ENCODE results near the gene LRRC63. TPM values are rescaled to one million over a fixed set of nuclear protein-coding genes. Genes with fewer than 3 reads are reported as not detected.

Gene LRRC63
- total and polyA plus RNA-seq, 2 of the 4 experiments (the other 2 are of a cell fraction) = not detected

GRCh38 chr13:46179491-46179908 lies 32.2 kb upstream of the LRRC63 start:
- Histone ChIP-seq H3K79me1 (ENCODE audit: low read depth in 1 of 2, low read length in 2 of 2) (no peaks in the 10 kb centered on the region), H3K14ac (replicated peaks; ENCODE audit: low read depth, low read length) (no peak overlapping the region), H3K36me3 (ENCODE audit: control insufficient read depth, insufficient read depth, low read length) (no peaks in the 10 kb centered on the region), H3K4me2 (ENCODE audit: low read depth, low read length) (no peak overlapping the region), H3K9me1 (ENCODE audit: insufficient read depth, low read length) (no peaks in the 10 kb centered on the region), H2BK5ac (ENCODE audit: low read depth, low read length, poor library complexity, severe bottlenecking) (no peak overlapping the region), H4K8ac (ENCODE audit: low read depth in 2 of 2, low read length in 2 of 2) (no peak overlapping the region), H4K5ac (ENCODE audit: low read depth, low read length) (no peak overlapping the region), H3K9ac (ENCODE audit: low read depth, low read length) (no peak overlapping the region), H3K27me3 (ENCODE audit: control insufficient read depth, insufficient read depth, low read length) (peaks cover 2% of the 10 kb centered on the region; the same call in 1 of the 2 replicates), H3K18ac (ENCODE audit: low read depth, low read length) (no peak overlapping the region), H2BK20ac (ENCODE audit: low read depth, low read length) (no peak overlapping the region), H3K4me1 (ENCODE audit: control insufficient read depth, insufficient read depth, low read length) (no peaks in the 10 kb centered on the region), H3K4me3 (ENCODE audit: insufficient read depth, low read depth, low read length) (no peak overlapping the region), H2BK15ac (ENCODE audit: low read depth, low read length) (no peak overlapping the region), H3K9me3 (ENCODE audit: control insufficient read depth, insufficient read depth, low read length) (no peaks in the 10 kb centered on the region), H2AK9ac (replicated peaks; ENCODE audit: low read depth, low read length, poor library complexity) (no peak overlapping the region), H3K56ac (ENCODE audit: extremely low read depth, insufficient read depth, low read length) (no peak overlapping the region), H4K20me1 (ENCODE audit: insufficient read depth, low read length) (no peaks in the 10 kb centered on the region), H2BK120ac (ENCODE audit: low read depth, low read length) (no peak overlapping the region), H3K27ac (ENCODE audit: insufficient read depth, low read length) (no peak overlapping the region), H3K23ac (ENCODE audit: low read depth, low read length) (no peak overlapping the region), H4K91ac (ENCODE audit: insufficient read depth, low read depth, low read length) (no peak overlapping the region), H2AFZ (replicated peaks; ENCODE audit: low read length, poor library complexity) (no peak overlapping the region), H2AK5ac (ENCODE audit: low read depth, low read length) (no peak overlapping the region), H3K4ac (ENCODE audit: low read depth, low read length) (no peak overlapping the region)
- DNase-seq (no peak), ATAC-seq (ENCODE audit: low read depth) (no peak)
- dilution Hi-C loops (cut with HindIII; ENCODE audit: low sequenced_read_pairs, unreplicated experiment) (no loop called here), intact Hi-C loops (cut with micrococcal nuclease) (no loop called here), in situ Hi-C loops (cut with MboI; ENCODE audit: low sequenced_read_pairs) (no loop called here)
- ChIA-PET POLR2A (ENCODE audit: unreplicated experiment) (no interaction called here), CTCF (no interaction called here)
- no peak for TF ChIP-seq MXI1 (IDR thresholded peaks at IDR 0.05; ENCODE audit: borderline replicate concordance, low read depth, low read length)
- TF ChIP-seq MAZ (IDR thresholded peaks at IDR 0.05; ENCODE audit: borderline replicate concordance, low read depth, low read length) = no peak
- no peak for TF ChIP-seq CTCF (conservative IDR thresholded peaks at IDR 0.05; ENCODE audit: low read depth, low read length)
- TF ChIP-seq MAFK (IDR thresholded peaks at IDR 0.05; ENCODE audit: low read depth, low read length) = no peak
- TF ChIP-seq SMC3 (IDR thresholded peaks at IDR 0.05; ENCODE audit: low read depth, low read length) = no peak
- no peak for TF ChIP-seq BHLHE40 (IDR thresholded peaks at IDR 0.05; ENCODE audit: low read depth, low read length)
- TF ChIP-seq, protein P1, sequence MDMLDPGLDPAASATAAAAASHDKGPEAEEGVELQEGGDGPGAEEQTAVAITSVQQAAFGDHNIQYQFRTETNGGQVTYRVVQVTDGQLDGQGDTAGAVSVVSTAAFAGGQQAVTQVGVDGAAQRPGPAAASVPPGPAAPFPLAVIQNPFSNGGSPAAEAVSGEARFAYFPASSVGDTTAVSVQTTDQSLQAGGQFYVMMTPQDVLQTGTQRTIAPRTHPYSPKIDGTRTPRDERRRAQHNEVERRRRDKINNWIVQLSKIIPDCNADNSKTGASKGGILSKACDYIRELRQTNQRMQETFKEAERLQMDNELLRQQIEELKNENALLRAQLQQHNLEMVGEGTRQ (IDR thresholded peaks at IDR 0.05; ENCODE audit: low read depth, low read length) = no peak
- 75% methylated on average over 1 of the region's 3 CpGs; no CpG with 5 or more reads in 1 of the 2 experiments for WGBS, 2 experiments (ENCODE audit: extremely low coverage in 2 of 2, insufficient read length in 1 of 2)
- BruUV-seq (replicated peaks) = no TSS peak
